BE2C (cell line): Measurements from ENCODE around the gene TMEM106C.

Experiments used
- DNase-seq: peaks from one replicate; pipeline ENCODE4 v3.0.0-alpha.2; 2020
- H3K27me3 ChIP-seq: fragments of 250-450 bp; sonication (Bioruptor Pico); 2 replicates; pipeline ENCODE4 v1.5.1; 2020; ENCODE audit warnings: mild to moderate bottlenecking
- H3K36me3 ChIP-seq: fragments of 250-450 bp; sonication (Bioruptor Pico); 2 replicates; pipeline ENCODE4 v1.5.1; 2020; ENCODE audit warnings: mild to moderate bottlenecking
- H3K4me1 ChIP-seq: fragments of 250-450 bp; sonication (Bioruptor Pico); 2 replicates; pipeline ENCODE4 v1.5.1; 2020
- H3K4me3 ChIP-seq: 2 replicates; pipeline ENCODE4 v1.5.1; 2011; ENCODE audit warnings: low read depth, low read length
- H3K9me3 ChIP-seq: fragments of 250-450 bp; sonication (Bioruptor Pico); 2 replicates; pipeline ENCODE4 v1.5.1; 2020
- TF ChIP-seq, protein P1 (sequence below): IDR thresholded peaks from 2 replicates; pipeline ENCODE4 v1.5.1; 2012; ENCODE audit warnings: mild to moderate bottlenecking, low read depth, low read length

TMEM106C gene

DNA sequence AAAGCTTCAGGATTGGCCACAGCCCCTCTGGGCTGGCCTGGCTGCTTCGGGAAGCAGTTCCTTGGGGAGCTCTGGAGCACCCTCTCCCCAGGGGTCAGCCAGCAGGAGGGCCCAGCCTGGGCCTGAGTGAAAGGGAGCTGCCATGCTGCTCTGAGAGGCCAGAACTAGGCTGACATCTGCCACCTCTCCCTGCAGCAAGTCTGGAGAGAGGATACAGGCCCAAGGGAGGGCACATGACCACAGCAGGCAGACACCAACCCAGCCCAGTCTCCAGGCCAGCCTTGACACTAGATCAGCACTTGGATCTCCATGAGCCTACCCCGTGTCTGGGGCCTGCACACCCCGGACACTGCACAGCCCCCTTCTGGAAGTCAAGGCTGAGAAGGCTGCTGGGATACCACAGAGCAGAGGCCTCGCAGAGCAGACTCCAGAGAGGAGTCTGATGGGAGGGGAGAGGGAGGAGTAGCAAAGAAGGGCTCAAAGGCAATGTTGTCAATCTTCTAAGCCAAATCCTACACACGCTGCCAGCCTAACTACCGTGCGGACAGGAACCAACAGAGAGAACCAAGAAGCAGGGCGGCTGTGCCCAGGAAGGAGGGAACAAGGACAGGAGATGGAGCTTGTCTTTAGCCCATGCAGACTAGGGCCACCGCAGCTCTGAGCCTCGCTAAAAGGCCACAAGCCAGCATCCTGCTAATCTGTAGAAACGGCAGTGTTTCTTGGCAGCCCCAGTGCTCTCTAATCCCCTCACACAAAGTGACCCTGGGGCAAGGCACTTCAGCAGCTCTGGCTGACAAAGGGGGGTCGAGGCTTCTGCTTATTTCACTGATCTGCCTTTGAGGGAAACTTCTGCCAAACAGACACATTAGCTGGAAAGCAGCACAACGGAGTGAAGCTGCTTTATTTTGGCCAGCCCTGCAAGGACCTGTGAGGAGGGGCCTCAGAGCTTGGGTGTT lies 28.0 kb downstream of the TMEM106C start:
- peak; percentile 39 for DNase-seq
- H3K36me3 ChIP-seq: no peaks in the 10 kb centered on the region
- TF ChIP-seq, protein P1, sequence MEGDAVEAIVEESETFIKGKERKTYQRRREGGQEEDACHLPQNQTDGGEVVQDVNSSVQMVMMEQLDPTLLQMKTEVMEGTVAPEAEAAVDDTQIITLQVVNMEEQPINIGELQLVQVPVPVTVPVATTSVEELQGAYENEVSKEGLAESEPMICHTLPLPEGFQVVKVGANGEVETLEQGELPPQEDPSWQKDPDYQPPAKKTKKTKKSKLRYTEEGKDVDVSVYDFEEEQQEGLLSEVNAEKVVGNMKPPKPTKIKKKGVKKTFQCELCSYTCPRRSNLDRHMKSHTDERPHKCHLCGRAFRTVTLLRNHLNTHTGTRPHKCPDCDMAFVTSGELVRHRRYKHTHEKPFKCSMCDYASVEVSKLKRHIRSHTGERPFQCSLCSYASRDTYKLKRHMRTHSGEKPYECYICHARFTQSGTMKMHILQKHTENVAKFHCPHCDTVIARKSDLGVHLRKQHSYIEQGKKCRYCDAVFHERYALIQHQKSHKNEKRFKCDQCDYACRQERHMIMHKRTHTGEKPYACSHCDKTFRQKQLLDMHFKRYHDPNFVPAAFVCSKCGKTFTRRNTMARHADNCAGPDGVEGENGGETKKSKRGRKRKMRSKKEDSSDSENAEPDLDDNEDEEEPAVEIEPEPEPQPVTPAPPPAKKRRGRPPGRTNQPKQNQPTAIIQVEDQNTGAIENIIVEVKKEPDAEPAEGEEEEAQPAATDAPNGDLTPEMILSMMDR: no peak
- no peaks in the 10 kb centered on the region for H3K9me3 ChIP-seq
- H3K27me3 ChIP-seq: peaks cover 4% of the 10 kb centered on the region
- H3K4me3 ChIP-seq: no peak overlapping the region
- peaks cover 8% of the 10 kb centered on the region; the same call in 1 of the 2 replicates for H3K4me1 ChIP-seq

DNA sequence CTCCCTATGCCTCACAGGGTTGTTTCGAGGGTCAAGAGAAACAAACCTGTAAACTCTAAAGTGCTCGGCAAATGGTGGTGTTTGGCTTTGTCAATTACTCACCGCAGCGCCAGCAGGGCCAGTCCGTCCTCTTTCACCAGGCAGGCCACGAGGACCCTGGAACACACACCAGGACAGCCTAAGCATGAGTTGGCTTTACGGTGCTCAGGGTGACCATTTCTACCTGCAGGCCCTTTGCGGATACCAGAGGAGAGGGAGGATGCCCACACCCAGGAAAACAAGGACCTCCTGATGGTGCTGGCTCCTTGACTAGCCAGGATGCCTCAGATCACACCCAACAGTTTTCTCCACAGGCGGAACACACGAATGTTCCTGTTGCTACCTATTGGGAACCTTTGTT lies 29.4 kb downstream of the TMEM106C start:
- peaks cover 8% of the 10 kb centered on the region; the same call in 1 of the 2 replicates for H3K4me1 ChIP-seq
- DNase-seq: no peak
- TF ChIP-seq, protein P1: no peak
- H3K4me3 ChIP-seq: no peak overlapping the region
- H3K9me3 ChIP-seq: no peaks in the 10 kb centered on the region
- H3K36me3 ChIP-seq: no peaks in the 10 kb centered on the region
- peaks cover 18% of the 10 kb centered on the region for H3K27me3 ChIP-seq

DNA sequence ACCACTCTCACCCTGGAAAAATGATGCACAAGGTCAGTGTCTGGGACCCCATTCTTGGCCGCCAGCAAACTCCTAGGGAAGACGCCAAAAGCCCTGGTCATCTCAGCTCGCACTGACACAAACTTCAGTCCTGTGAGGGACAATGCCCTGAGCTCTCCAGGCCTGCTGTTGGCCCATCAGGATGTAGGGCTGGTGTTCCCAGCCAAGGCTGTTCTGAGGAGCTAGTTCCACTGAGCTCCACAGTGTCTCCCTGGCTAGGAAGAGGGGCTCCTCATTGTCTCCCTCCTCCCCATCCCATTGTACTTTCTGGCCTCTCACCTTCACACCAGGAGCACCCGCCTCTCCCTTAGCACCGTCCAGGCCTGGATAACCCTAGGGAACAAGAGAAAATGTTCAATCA lies 30.1 kb downstream of the TMEM106C start:
- peak; percentile 0 for DNase-seq
- H3K27me3 ChIP-seq: peaks cover 25% of the 10 kb centered on the region
- no peaks in the 10 kb centered on the region for H3K9me3 ChIP-seq
- TF ChIP-seq, protein P1: no peak
- peaks cover 8% of the 10 kb centered on the region; the same call in 1 of the 2 replicates for H3K4me1 ChIP-seq
- no peak overlapping the region for H3K4me3 ChIP-seq
- no peaks in the 10 kb centered on the region for H3K36me3 ChIP-seq

DNA sequence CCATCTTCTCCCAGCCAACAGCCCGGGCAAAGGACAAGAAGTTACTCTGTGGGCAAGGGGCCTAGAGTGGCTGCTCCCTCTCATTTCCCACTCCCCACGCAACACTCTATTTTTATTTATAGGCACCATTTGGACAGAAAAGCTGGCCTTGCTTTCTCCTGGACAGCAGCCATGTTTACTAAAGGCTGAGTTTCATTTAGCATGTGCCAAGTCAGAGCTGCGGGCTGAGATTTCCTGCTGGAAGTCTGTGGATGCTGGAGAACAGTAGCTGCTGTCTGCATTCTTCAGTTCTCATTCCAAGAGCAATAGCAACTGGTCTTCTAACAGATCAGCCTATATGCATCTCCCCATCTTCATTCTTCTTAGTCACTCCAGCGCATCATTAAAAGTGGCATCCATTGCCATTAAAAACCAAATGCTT lies 32.6 kb downstream of the TMEM106C start:
- Histone ChIP-seq H3K36me3 (no peaks in the 10 kb centered on the region), H3K4me1 (peaks cover 7% of the 10 kb centered on the region; the same call in 1 of the 2 replicates), H3K9me3 (no peaks in the 10 kb centered on the region), H3K27me3 (peaks cover 48% of the 10 kb centered on the region), H3K4me3 (no peak overlapping the region)
- TF ChIP-seq, protein P1: no peak
- DNase-seq: no peak

DNA sequence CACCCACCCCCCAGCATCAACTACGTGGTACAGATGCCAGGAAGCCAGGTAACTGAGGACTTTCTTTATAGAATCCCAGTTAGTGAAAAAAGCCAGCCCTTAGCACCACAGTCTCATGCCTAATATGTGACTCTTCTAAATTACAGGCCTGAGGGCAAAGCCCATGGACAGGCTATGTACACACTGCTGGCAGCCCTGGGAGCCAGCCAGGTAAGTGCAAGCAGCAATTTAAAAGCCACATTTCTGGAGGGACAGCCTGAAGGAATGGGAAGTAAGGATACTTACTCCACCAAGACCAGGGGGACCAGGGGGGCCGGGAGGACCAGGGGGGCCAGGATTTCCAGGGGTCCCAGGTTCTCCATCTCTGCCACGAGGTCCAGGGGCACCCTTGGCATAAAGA lies 33.9 kb downstream of the TMEM106C start:
- TF ChIP-seq, protein P1: no peak
- Histone ChIP-seq H3K9me3 (no peaks in the 10 kb centered on the region), H3K27me3 (peaks cover 61% of the 10 kb centered on the region), H3K4me1 (no peaks in the 10 kb centered on the region), H3K36me3 (no peaks in the 10 kb centered on the region), H3K4me3 (no peak overlapping the region)
- DNase-seq: no peak

DNA sequence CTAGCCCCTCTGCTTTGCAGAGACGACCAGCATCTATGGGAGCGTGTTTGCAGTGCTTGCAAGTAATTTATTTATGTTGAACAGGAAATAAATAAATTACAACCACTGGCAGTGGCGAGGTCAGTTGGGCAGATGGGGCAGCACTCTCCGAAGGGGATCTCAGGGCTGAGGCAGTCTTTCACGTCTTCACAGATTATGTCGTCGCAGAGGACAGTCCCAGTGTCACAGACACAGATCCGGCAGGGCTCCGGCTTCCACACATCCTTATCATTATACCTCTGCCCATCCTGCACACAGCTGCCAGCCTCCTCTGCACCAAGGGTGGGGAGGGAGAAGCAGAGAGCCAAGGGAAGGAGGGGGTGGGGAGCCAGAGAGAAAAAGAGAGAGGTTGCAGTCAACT lies 36.4 kb downstream of the TMEM106C start:
- TF ChIP-seq, protein P1: no peak
- H3K4me1 ChIP-seq: no peaks in the 10 kb centered on the region
- H3K4me3 ChIP-seq: no peak overlapping the region
- DNase-seq: no peak
- peaks cover 86% of the 10 kb centered on the region for H3K27me3 ChIP-seq
- H3K9me3 ChIP-seq: no peaks in the 10 kb centered on the region
- H3K36me3 ChIP-seq: no peaks in the 10 kb centered on the region
